HG03575 (cell line): ENCODE results near the gene LHX6.

Experiments
- ATAC-seq: cut with Tn5 transposase; IDR thresholded peaks from one replicate; pipeline ENCODE4 v1.9.1; 2021; ENCODE audit not compliant: unreplicated experiment, insufficient number of reproducible peaks, low FRiP score; ENCODE audit errors: extremely low read depth

LHX6 gene

DNA sequence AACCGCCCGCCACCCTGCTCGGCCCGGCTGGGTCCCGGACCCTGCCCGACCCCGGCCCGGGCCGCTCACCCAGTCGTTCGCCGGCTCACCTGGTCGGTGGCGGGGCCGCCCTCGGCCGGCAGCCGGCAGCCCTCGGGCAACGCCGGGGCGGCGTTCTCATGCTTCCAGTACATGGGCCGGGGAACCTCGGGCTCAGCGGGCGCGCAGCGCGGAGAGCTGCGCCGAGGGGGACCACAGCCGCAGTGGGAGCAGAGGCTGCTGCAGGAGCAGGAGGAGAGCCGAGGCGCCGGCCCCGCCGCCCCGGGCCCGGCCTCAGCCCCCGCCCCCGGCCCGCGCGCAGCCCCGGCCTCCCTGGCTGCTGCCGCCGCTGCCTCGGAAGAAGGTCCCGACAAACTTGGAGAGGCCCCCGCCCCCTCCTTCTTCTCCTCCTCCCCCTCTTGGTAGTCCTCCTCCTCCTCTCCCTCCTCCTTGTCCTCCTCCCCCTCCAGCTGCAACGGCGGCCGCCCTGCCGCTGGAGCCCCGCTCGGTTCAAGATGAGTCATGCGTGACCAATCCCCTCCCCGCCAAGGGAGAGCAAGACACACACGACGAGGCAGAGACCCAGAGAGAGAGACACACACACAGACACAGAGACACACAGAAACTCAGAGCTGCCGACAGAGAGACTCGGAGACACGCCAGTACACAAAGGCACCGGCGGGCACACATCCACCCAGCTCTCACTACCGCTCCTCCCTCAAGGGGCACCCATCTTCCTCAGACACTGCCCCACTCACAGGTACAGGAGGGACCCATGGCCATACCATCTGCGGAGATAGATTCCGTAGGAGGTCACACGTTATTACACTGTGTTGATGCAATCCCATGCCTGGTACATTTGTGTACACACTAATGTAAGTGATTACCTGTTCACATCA, at the start of gene LHX6:
LHX6 (minus strand) TSS at position 390 of the 917 bp plus-strand sequence; CDS start at position 173, 217 bp downstream.
- ATAC-seq: no peak

DNA sequence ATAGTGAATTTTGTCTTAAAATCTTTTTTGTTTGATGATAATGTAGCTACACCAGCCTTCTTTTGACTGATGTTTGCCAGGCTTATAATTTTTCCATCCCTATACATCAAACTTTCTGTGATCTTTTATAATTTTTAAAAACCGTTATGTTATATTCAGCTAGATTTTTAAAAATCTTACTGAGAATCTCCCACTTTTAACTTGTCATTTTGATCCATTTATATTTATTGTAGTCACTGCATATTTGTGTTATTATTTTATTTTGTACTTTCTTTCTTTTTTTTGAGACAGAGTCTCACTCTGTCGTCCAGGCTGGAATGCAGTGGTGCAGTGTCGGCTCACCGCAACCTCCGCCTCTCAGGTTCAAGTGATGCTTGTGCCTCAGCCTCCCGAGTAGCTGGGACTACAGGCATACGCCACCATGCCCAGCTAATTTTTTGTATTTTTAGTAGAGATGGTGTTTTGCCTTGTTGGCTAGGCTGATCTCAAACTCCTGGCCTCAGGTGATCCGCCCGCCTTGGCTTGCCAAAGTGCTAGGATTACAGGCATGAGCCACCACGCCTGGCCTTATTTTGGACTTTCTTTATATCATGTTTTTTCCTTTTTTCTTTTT, 48.6 kb upstream of the LHX6 start:
- ATAC-seq: no peak

DNA sequence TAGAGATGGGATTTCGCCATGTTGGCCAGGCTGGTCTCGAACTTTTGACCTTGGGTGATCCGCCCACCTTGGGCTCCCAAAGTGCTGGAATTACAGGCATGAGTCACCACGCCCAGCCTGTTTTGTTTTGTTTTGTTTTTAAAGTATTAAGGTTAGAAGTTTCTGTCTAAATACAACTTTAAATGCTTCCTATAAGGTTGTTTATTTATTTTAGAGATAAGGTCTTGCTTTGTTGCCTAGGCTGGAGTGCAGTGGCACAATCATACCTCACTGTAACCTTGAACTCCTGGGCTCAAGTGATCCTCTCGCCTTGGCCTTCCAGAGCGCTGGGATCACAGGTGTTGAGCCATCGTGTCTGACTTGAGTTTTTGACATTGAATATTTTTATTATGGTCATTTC, 47.3 kb upstream of the LHX6 start:
- ATAC-seq: no peak

DNA sequence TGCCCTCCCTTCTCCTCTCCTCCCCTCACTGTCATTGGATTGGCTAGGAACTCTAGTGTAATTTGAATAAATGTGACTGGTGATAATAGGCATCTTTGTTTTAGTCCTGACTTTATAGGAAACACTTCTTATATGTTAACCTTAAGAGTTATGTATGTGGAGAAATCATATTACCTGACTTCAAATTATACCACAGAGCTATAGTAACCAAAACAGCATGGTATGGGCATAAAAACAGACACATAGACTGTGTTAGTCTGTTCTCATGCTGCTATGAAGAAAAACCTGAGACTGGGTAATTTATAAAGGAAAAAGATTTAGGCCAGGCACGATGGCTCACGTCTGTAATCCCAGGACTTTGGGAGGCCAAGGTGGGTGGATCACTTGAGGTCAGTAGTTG, 45.3 kb upstream of the LHX6 start:
- ATAC-seq: no peak

DNA sequence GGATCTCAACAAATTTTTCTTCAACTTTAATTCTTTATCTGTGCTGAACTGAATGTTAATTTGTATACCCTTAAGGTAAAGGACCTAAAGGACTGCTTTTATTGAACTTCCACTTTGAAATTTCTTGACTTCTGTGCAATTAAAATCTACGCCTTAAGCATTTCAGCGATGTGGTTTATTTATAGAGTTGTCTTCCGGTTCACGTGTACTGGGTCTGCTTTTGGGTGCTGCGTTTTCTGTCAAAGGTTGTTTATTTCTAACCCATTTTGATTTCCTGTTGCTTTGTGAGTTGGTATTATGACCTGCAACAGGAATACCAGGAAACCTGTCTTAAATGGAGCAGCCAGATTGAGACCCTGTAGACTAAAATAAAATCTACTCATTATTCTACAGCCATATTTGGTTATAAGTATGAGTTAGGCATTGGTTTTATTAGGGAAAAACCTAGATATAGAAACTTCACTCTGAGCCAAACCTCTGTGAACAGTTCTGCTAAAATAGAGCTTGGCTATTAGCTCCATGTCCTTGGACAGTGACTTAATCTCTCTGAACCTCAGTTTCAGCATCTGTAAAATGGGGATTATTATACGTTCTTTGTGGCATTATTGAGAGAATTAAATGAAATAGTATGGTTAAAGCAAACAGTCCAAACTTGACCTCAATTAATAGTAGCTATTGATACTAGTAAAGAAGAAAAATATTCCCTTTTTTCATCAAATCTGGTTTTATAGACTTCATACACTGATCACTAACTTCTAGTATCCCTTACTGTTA, 39.5 kb upstream of the LHX6 start:
- no peak for ATAC-seq

DNA sequence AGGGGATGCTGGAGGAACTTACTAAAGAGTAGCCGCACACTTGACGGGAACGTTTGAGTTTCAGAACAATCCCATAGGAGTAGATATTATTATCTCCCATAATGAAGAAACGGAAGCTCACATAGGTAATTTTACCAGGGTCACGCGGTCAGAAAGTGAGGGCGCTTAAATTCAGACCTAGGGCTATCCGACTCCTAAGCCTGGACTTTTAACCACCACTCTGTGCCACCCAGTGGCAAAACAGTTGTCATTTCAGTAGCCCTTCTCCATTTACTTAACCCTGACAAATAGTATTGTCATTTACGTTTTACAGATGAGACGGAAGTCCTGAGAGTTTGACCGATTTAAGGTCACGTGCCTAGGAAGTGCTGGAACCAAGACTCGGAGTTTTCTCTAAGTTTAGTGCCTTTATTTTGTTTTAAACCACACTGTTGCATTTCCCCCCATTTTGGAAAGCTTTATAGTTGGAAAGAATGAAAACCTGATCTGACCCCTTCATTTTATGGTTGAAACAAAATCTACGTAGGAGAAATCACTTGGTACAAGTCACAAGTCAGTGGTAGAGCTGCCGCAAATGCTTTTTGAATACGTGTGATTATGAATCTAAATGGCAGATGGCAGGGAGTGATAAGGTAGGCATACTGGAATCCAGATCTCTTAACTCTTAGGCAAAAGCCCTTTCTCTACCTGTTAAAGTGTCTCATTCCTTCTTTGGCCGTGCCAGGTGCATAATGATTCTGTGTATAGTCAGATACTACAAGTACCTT, 36.6 kb upstream of the LHX6 start:
- ATAC-seq: no peak

DNA sequence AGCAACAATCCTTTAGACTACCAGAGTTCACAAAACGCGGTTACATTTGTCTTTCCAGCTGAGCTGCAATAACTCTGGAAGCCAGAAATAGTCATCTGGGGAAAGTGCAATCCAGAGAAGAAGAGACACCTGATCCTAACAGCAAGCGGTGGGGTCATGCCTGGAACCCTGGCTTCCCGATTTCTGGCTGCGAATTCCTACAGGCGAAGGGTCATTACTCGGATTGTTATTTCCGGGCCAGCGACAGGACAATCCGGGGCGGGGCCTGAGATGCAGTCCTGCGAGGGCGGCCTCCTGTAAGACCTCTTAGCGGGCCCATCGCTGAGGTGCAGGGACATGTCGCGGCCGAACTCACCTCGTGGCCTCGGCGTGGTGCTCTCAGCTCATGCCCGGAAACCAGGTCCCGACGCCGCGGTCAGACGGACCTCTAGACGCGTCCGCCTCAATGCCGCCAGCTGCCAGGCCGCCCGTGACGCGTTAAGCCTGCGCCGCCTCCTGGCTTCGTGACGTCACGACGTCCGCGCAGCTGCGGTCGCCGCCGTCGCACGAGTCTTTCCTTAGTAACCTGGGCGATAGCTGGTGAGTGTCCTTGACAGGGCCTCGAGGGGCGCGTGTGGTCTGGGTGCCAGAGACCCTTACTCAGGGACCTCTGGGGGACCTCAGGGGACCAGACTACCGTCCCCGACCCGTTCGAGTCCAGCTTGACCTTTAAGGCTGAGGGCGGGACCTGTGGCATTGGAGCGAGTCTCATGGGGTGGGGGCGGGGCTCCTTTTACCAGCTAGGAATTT, 35.8 kb upstream of the LHX6 start, which contains the start of the genes MRRF and RBM18:
MRRF (plus strand) TSS at position 523 of the 789 bp plus-strand sequence. CDS start 6,010 bp downstream, outside the sequence.
RBM18 (minus strand) TSS at position 481 of the 789 bp plus-strand sequence. CDS start 3,348 bp downstream, outside the sequence.
- ATAC-seq: no peak

DNA sequence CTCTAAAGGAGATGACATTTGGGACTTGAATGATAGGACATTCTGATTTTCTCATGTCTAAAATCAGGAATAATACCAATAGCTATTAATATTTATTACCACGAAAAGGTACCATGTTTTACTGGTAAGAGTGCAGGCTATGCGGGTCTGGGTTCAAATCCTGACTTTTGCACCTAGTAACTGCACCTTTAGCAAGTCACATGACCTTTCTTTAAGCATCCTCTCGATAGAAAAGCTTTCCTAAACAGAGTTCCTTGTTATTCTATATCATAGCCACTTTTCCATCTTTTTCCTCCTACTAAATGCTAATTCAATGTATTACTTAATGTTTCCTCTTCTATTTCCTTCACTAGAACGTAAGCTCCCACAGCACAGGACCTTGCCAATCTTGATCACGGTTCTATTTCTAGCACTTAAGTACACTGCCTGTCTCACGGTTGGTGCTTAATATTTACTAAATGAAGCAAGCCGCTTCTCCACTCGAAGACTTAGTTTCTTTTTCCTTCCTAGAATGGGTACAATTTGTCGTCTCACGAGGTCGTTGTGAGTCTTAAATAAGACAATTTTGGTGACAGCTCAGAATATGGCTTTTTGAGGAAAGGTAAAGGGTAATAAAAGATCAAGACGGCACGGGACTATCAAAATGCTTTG, 35.1 kb upstream of the LHX6 start:
- no peak for ATAC-seq

DNA sequence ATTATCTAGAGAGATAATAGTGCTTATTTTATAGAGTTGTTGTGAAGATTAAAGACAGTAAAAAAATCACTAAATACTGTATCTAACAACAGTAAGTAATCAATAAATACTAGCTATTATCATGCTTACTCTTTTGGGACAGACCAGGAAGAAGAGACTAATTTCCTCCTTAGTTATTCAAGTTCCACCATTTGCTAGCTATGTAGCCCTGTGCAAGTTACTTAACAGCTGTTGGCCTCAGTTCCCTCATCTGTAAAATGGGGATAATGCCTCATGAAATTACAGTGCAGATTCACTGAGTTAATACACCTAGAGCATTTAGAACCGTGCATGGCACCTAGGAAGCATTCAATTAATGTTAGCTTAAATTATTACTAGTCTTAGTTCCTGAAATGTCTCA, 33.3 kb upstream of the LHX6 start:
- ATAC-seq: no peak

DNA sequence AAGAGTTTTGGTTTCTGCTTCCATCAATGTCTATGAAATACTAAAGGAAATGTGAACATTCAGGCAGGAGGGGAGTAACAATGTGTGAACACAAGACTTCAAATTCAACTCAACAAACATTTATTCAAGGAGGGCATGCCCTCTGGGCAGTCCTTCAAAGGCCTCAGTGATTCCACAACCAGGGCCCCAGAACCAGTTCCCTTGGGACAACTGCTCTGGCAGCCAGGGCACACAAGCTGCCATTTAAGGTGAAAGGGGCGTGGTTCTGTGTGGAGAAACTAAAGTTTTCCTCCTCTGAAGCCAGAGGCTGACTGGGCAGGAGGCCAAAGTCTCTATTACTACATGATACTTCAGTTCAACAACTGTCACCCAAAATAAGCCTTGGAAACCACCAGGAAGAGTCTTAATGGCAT, 32.7 kb upstream of the LHX6 start:
- no peak for ATAC-seq

DNA sequence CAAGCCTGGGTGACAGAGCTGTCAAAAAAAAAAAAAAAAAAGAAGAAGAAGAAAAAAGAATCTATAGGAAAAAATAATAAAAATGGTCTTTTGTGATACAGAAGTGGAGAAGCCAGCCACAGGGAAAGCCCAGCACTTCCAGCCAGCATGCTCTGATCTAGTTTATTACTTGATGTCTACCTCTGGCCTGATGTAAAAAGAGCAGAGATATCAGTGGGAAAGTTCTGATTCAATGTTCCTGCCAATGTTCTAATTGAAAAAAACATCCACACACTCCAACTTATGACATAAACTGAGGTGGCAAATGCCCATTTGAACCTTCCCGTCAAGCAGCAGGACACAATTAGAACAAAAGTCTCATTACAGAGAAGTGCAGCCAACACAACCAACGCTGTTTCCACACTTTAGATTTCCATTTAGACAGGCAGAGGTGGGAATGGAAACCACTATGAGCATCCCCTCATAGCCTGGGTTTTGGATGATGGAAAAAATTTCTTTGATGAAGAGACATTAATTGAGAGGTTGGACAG, 30.2 kb upstream of the LHX6 start:
- no peak for ATAC-seq

DNA sequence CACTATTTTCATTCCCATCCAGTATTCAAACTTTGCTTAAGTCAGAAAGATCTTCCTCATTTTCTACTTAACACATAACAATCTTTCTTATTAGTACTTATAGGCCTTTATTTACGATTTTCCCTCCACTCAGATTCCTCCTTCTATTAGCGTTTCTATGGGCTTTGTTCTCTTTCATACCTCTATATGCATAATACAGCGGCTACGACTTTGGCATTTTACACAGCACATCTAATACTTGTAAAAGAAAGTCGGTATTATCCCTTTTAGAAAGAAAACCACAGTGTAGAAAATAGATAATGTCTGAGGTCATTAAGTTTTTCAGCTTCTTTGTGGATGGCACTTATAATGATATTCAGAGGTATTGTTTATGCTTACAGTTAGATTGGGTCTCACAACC, 27.4 kb upstream of the LHX6 start:
- no peak for ATAC-seq

DNA sequence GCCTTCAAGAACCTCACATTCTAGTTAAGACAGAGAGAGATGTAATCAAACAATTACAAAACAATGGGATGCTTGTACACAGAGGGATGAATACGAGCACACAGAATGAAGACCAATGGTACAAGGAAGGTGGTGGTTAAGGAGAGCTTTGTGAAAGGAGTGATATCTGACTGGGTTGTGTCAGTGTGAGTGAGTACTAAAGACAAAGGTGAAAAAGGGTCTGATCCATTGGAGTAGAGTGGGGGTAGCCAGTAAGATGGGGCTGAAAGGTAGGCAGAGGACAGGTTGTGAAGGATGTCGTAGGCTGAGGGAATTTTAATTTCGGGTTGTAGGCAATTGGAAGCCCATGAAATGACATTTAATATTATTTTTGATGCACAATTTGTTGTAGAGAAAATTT, 26.0 kb upstream of the LHX6 start:
- ATAC-seq: no peak

DNA sequence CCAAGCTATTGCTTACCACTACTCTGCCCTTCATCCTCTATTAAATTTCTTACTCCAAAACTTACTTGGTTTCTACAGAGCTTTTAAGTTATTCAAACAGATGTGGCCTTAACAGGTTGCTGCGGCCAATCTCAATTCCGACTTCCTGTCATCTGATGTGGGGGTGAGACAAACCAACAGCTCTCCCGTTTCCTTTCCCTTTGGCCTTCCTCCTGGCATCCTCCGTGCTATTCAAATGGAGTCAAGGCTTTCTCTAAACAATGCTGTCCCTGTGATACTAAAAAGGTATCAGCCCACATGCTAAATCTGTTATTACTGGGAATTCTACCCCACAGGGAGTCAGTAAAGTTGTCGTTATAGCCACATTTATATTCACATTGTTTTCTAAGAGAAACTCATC, 24.0 kb upstream of the LHX6 start:
- ATAC-seq: no peak

DNA sequence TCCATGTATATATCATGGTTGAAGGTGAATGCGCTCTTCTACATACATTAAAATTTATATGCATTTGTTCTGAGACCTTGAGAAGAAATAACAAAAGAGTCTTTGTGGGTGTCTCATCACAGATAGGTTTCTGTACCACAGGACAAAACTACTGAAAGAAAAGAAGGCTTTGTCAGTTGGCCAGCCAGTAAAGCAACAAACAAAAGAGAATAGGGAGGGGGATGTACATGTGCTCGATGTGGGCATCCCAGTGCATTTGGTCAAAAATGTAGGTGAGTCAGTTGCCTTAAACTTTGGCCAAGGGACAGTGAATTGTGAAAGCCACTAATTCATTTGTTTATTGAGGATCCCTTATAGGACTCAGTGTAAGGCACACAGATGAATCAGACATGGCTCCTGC, 22.6 kb upstream of the LHX6 start:
- no peak for ATAC-seq

DNA sequence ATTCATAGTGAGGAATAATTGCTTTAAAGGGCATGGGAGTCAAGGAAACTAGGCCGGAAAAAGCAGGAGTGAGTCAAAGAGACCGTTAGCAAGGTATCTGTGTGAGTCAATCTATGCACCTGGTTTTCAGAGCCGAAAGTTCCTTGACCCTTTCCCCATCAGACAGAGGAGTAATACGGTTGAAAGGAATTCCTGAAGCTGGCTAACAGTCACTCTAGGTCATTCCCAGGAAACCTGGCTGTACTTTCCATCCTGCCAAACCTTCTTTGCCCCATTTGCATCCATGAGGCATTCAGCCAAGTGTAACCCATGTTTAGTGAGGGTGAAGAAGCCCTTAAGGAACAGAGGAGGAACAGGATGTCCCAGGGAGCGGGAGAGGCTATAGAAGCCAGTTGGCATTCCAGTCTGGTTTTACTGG, 19.7 kb upstream of the LHX6 start:
- ATAC-seq: no peak

DNA sequence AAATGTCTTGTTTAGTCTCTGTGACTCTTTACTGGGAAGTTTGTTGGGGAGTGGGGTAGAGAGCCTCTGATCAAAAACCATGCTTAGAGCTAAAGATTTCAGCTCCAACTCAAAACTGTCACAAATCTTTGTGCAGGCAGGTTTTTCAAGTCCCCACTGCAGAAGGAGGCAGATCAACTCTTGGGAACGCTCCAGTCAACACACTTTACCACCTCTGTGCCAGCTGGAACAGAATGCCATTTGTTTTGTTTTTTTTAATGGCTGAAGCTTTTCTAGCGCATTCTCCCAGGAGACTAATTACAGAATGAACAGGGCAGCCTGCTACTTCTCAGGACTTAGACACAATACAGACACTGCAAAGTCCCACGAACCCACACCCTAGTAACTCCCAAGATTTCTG, 17.9 kb upstream of the LHX6 start:
- no peak for ATAC-seq
